ENCODE results near the gene PC. TPM values are rescaled to one million over a fixed set of nuclear protein-coding genes. Genes with fewer than 3 reads are reported as not detected.
A peak's percentile ranks its signal among the peaks of the same experiment; 100 is the strongest.

Gene PC
- total RNA-seq, 1 donor from 2014 or later = 13.0 TPM

DNA sequence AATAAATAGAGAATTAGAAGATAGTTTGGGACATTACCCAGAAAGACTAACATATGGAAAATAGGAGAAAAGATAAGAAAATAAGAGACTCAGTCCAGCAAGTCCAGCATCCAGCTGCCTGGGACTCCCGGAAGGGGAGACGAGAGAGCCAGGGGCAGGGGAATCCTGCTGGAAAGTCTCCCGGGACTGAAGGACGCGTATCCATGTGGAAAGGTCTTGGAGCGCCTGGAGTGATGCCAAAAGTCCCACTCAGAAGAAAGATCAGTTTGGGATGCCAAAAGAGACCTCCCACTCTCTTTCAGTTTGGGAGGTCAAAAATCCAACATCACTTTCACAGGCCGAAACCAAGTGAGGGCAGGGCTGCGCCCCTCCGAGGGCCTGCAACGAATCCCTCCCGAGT is 70.7 kb downstream of the PC start:
- FAIRE-seq = no peak
- no peak for DNase-seq (ENCODE audit: low spot score in 2 of 2)

DNA sequence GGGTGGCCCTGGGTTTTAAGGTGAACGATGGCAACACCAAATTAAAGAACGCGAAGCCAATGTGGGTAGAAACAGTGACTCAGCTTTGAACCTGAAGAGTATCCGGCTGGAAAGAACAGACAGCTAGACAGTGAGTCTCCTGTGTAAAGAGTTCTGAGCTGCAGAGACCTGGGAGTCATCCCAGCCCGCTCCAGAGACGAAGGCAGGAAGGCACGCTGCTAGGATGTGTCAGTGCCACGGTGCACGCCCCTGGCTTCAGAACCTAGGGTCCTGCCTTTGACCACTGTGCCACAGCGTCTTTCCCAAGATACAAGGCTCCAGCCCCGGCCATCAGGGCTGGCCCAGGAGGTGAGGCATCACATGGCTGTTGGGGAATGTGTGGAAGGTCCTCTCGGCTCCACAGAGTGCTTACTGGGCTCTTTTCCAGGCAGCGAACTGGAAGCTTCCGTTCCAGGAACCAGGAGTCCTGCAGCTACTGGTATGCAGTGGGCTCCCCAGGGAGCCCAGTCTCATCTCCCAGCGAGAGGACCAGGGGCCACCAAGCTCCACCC is 71.4 kb downstream of the PC start:
- FAIRE-seq (no peak), DNase-seq (ENCODE audit: low spot score in 2 of 2) (no peak)

- no peak for DNase-seq (ENCODE audit: low spot score in 2 of 2)
- FAIRE-seq = no peak
These were observed 72.2 kb downstream of the PC start for GRCh38 chr11:66885950-66886440.

DNA sequence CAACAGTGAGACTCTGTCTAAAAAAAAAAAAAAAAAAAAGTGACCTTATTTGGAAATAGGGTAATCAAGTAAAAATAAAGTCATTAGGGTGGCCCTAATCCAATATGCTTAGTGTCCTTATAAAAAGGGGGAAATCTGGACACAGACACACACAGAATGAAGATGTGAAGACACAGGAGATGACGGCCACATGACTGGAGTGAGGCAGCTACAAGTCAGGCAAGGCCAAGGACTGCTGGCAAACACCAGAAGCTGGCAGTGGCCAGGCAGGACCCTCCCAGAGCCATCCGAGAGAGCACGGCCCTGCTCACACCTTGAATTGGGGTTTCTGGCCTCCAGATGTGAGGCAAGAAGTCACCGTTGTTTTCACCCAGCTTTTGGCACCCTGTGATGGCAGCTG is 72.7 kb downstream of the PC start:
- no peak for FAIRE-seq
- DNase-seq (ENCODE audit: low spot score in 2 of 2) = no peak

DNA sequence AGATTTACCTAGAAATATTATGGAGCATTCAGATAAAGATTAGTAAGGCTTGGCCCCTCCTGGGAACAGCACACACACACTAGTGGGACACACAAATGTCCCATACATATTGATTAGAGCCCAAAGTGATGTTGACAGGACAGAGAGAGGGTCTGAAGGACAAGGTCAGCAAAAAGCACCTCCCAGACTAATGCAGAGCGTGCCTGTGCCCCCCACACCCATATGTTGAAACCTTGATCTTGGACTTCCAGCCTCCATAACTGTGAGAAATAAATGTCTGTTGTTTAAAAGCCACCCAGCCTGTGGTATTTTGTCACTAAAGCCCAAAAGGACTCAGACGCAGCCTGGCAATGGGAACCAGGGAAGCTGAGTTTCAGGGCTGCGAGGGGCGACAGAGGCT is 73.7 kb downstream of the PC start:
- no peak for FAIRE-seq
- no peak for DNase-seq (ENCODE audit: low spot score in 2 of 2)

- DNase-seq (ENCODE audit: low spot score in 2 of 2) (peak; percentile 55 to 66), FAIRE-seq (no peak)
These were observed 74.9 kb downstream of the PC start for GRCh38 chr11:66883016-66883965.

GRCh38 chr11:66882561-66883015 is 75.6 kb downstream of the PC start:
- FAIRE-seq = no peak
- DNase-seq (ENCODE audit: low spot score in 2 of 2) = no peak

GRCh38 chr11:66881927-66882452 is 76.2 kb downstream of the PC start:
- no peak for DNase-seq (ENCODE audit: low spot score in 2 of 2)
- FAIRE-seq = no peak

GRCh38 chr11:66881451-66881835 is 76.7 kb downstream of the PC start:
- FAIRE-seq = no peak
- DNase-seq (ENCODE audit: low spot score in 2 of 2) = no peak

- FAIRE-seq (no peak), DNase-seq (ENCODE audit: low spot score in 2 of 2) (no peak)
These were observed 77.4 kb downstream of the PC start for GRCh38 chr11:66880496-66881450.

DNA sequence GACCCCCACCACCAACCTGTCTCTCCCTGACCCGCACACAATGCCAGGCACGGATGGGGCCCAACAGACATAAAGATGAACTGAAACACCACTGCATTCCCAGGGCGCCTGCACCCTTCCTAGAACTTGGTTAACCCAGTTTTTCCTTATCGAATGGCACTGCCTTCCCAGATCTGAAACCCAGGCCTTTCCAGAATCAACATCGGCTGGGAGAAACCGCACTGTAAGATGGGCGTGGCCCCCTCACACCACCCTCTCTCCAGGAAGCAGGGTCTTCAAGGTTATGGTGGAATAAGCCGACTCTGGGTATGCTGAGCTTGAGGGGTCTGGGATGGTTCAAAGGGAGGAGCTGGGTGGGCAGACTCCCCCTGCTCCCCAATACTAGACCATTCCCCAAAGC is 78.2 kb downstream of the PC start:
- no peak for FAIRE-seq

GRCh38 chr11:66879583-66879982 is 78.6 kb downstream of the PC start:
- FAIRE-seq = no peak

More for the DNA sequence above, 78.2 kb downstream of the PC start:
- DNase-seq (ENCODE audit: low spot score in 2 of 2) = no peak

DNA sequence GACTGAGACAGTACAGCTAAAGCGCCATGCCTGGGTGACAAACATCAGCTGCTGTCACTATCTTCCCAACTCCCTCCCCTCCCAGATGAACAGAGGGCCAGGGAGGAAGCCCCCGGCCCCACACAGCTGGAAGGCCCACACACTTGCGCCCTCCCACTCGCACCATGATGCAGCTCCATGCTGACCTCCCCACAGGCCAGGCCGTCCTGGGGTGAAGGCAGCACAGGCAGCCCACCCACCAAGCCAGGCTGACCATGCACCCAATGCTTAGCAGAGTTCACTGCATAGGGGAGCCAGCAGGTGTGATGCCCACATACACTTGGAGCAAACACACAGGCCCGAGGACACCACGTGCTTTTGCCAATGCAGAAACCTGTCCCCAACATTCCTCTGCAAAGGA is 79.2 kb downstream of the PC start:
- no peak for DNase-seq (ENCODE audit: low spot score in 2 of 2)
- FAIRE-seq = no peak

More at GRCh38 chr11:66879583-66879982, 78.6 kb downstream of the PC start:
- DNase-seq (ENCODE audit: low spot score in 2 of 2) = no peak

- FAIRE-seq = no peak
These were observed 79.7 kb downstream of the PC start for GRCh38 chr11:66878474-66878873.

DNA sequence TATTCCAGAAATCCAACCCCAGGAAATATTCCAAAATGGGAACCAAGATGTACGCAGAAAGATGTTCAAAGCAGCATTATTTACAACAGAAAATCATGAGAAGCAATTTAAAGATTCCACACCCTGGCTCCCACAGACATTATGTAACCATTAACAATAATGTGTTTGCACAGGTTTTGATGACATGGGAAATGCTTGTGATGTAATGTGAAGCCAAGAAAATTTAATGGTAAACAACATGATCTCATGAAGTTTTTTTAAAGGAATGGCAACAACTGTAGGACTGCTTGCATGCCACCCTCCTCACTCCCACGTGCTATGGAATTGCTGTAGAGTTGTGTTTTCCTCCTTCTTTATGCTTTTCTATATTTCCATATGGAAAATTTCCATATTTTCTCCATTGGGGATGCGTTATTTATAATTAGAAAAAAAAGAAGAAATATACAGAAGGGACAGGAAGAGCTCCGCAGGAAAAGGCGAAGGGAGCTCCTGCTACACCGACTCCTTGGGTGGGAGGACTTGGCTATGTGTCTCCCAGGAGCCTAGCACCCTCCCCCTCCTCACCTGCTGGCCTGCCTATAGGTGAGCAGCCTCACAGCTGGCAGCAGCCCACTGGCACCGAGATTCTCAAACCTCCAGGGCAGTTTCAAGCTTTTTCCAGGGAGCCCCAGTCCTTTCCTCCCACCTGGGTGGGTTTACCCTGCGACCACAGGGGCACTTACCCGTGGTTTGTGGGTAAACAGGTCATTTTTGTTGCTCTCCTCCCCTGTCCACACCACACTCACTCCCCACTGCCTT is 80.4 kb downstream of the PC start:
- FAIRE-seq (no peak), DNase-seq (ENCODE audit: low spot score in 2 of 2) (no peak)

More at GRCh38 chr11:66878474-66878873, 79.7 kb downstream of the PC start:
- DNase-seq (ENCODE audit: low spot score in 2 of 2) = no peak

- DNase-seq (ENCODE audit: low spot score in 2 of 2) (no peak), FAIRE-seq (no peak)
These were observed 82.8 kb downstream of the PC start for GRCh38 chr11:66875378-66875777.

- FAIRE-seq = no peak
- no peak for DNase-seq (ENCODE audit: low spot score in 2 of 2)
These were observed 84.0 kb downstream of the PC start for GRCh38 chr11:66874232-66874631.

- FAIRE-seq = no peak
These were observed 86.7 kb downstream of the PC start for GRCh38 chr11:66871521-66871901.

More at GRCh38 chr11:66871521-66871901, 86.7 kb downstream of the PC start:
- no peak for DNase-seq (ENCODE audit: low spot score in 2 of 2)

Data from frontal cortex (tissue), 4 donors.